Stomach (tissue), 9 donors: ENCODE measurements around the gene SLC25A4. TPM values are rescaled to one million over a fixed set of nuclear protein-coding genes. Genes with fewer than 3 reads are reported as not detected.
A peak's percentile ranks its signal among the peaks of the same experiment; 100 is the strongest.

Experiments
- DNase-seq, 2 donors: peaks; one replicate each; pipeline versions ENCODE4 v3.0.0 to v3.0.0-alpha.2; 2013 to 2019
- H3K27ac ChIP-seq, 5 donors: fragments of 200-600 bp in 4 of 5; sonication (generic) in 4 of 5; one replicate each; pipeline ENCODE4 v1.5.1; 2013 to 2019; ENCODE audit warnings: mild to moderate bottlenecking in 1 of 5, moderate library complexity in 1 of 5
- H3K27me3 ChIP-seq, 3 donors: fragments of 200-600 bp; sonication (generic); one replicate each; pipeline ENCODE4 v1.5.1; 2017 to 2019; ENCODE audit warnings: mixed run types in 1 of 3
- H3K36me3 ChIP-seq, 4 donors: fragments of 200-600 bp; sonication (generic); 1 replicate in 3 of 4; 2 replicates in 1 of 4; pipeline ENCODE4 v1.5.1; 2016 to 2019
- H3K4me1 ChIP-seq, 4 donors: fragments of 200-600 bp; sonication (generic); one replicate each; pipeline ENCODE4 v1.5.1; 2016 to 2019
- H3K4me3 ChIP-seq, 4 donors: fragments of 200-600 bp; sonication (generic) in 3 of 4; one replicate each; pipeline ENCODE4 v1.5.1; 2016 to 2019; ENCODE audit warnings: mild to moderate bottlenecking in 1 of 4
- H3K9me3 ChIP-seq, 4 donors: fragments of 200-600 bp; sonication (generic); one replicate each; pipeline ENCODE4 v1.5.1; 2016 to 2019
- CTCF ChIP-seq, 7 experiments: fragments of 450-650 bp in 4 of 7; fragments of 200-600 bp in 3 of 7; sonication (generic) in 3 of 7; IDR thresholded peaks; one replicate each; pipeline ENCODE4 v1.5.1; 2016 to 2019; ENCODE audit warnings: antibody characterized with exemption in 7 of 7, control low read depth in 2 of 7, mild to moderate bottlenecking in 1 of 7
- EP300 ChIP-seq: sonication (generic); formaldehyde crosslinking; IDR thresholded peaks from one replicate; pipeline ENCODE4 v1.6.1; 2017; ENCODE audit warnings: antibody characterized with exemption
- POLR2A ChIP-seq, 4 donors: fragments of 450-650 bp; IDR thresholded peaks; one replicate each; pipeline ENCODE4 v1.6.1; 2016; ENCODE audit warnings: antibody characterized with exemption in 4 of 4, control low read depth in 2 of 4, mild to moderate bottlenecking in 1 of 4, moderate library complexity in 1 of 4
- POLR2AphosphoS5 ChIP-seq, 3 donors: sonication (generic); formaldehyde crosslinking; IDR thresholded peaks; one replicate each; pipeline ENCODE4 v1.6.1; 2016; ENCODE audit warnings: antibody characterized with exemption in 3 of 3
- WGBS, 5 donors: extraction: QIAGEN DNeasy Blood & Tissue Kit in 3 of 5; methylation state at CpG; one replicate each; pipeline versions ENCODE4 v1.1.5 to v1.1.7; 2013 to 2018; 5-methylcytosine and 5-hydroxymethylcytosine counted together
- intact Hi-C: fragments of 100-400 bp; cut with DNase I; formaldehyde crosslinking; loops from one replicate; pipeline ENCODE4 v1.15.1; 2023; ENCODE audit warnings: low total_unique reads
- polyA plus RNA-seq, 3 donors: library from polyadenylated mRNA; stranded (reverse); fragments of 200-250 nt; gene quantifications; one replicate each; pipeline ENCODE4 v1.2.3, GENCODE V29; 2013
- total RNA-seq, 5 donors: library from RNA; depleted of rRNA; stranded (reverse); fragments of >200 nt; gene quantifications; one replicate each; pipeline versions ENCODE4 v1.1.0 to v1.2.3, GENCODE V29; 2014 to 2016
- donor health status: healthy with polysubstance abuse.
- donor health status: Bipolar disorder and iron deficiency.
- donor health status: healthy.

The SLC25A4 gene
- total and polyA plus RNA-seq, 8 donors: 10.7 to 140 (median 43.1) TPM

GRCh38 chr4:185109736-185110135 is 33.3 kb upstream of the SLC25A4 start:
- no peaks in the 10 kb centered on the region for H3K9me3 ChIP-seq
- TF ChIP-seq POLR2AphosphoS5 (IDR thresholded peaks at IDR 0.05) (no peak), EP300 (no peak), POLR2A (IDR thresholded peaks at IDR 0.05) (no peak), CTCF (IDR thresholded peaks at IDR 0.05) (no peak)
- no peak for DNase-seq
- peaks cover 19 to 55% (median 41%) of the 10 kb centered on the region in 4 donors for H3K4me1 ChIP-seq
- peak overlapping the region; percentile 47 to 83 (median 80) for H3K27ac ChIP-seq
- H3K27me3 ChIP-seq: no peaks in the 10 kb centered on the region
- H3K36me3 ChIP-seq: no peaks in the 10 kb centered on the region
- H3K4me3 ChIP-seq: no peak overlapping the region
- intact Hi-C loops: no loop called here

DNA sequence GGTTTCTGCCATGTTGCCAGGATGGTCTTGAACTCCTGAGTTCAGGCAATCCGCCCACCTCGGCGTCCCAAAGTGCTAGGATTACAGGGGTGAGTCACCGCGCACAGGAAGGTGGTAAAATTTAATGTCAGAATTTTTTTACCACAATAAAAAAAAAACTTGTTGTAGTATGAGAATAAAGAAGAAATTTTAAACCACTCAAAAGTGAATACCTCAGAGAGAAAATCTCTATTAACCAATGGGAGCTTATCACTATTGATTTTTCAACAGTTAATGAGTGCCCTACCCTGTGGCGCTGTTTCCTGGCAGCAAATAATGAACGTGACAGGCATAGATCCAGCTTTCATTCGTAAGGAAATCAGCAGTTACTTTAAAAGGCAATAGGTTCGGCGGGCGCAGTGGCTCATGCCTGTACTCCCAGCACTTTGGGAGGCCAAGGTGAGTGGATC is 32.7 kb upstream of the SLC25A4 start:
- H3K9me3 ChIP-seq: no peaks in the 10 kb centered on the region
- intact Hi-C loops: no loop called here
- H3K27me3 ChIP-seq: no peaks in the 10 kb centered on the region
- H3K36me3 ChIP-seq: no peaks in the 10 kb centered on the region
- TF ChIP-seq POLR2A (IDR thresholded peaks at IDR 0.05) (no peak), EP300 (no peak), POLR2AphosphoS5 (IDR thresholded peaks at IDR 0.05) (peak in 2 of 3 donors; percentile 16 to 56)
- H3K27ac ChIP-seq: peak overlapping the region; percentile 63 to 83 (median 80)
- peaks cover 19 to 58% (median 41%) of the 10 kb centered on the region in 4 donors for H3K4me1 ChIP-seq
- DNase-seq: peak; percentile 35 to 76
- no peak overlapping the region for H3K4me3 ChIP-seq
- WGBS, 5 donors: 39 to 67% (median 48%) methylated on average over 11 of the region's 11 CpGs

DNA sequence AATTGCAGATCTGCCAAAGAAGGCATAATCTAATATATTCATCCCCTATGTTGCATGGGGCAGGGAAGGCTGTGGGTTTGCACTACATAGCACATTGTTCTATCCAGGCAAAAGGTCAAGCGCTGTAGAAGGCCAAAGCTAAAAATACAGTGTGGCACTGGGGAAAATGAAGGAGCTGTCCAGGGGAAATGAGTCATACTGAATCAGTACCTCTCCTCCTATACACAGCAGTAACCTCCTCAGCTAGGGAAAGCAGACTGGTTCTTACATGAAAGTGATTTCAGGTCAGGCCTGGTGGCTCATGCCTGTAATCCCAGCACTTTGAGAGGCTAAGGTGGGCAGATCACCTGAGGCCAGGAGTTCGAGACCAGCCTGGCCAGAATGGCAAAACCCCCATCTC is 31.0 kb upstream of the SLC25A4 start:
- peak; percentile 58 to 76 for DNase-seq
- Histone ChIP-seq H3K27me3 (no peaks in the 10 kb centered on the region), H3K27ac (peak overlapping the region; percentile 47 to 83 (median 80)), H3K36me3 (no peaks in the 10 kb centered on the region), H3K9me3 (no peaks in the 10 kb centered on the region), H3K4me1 (peaks cover 19 to 68% (median 46%) of the 10 kb centered on the region in 4 donors), H3K4me3 (no peak overlapping the region)
- TF ChIP-seq POLR2A (IDR thresholded peaks at IDR 0.05) (no peak), CTCF (IDR thresholded peaks at IDR 0.05) (no peak), POLR2AphosphoS5 (IDR thresholded peaks at IDR 0.05) (peak; percentile 59 to 89 (median 70))
- intact Hi-C loops: no loop called here
- WGBS, 5 donors: 51 to 75% (median 65%) methylated on average over 2 of the region's 2 CpGs

DNA sequence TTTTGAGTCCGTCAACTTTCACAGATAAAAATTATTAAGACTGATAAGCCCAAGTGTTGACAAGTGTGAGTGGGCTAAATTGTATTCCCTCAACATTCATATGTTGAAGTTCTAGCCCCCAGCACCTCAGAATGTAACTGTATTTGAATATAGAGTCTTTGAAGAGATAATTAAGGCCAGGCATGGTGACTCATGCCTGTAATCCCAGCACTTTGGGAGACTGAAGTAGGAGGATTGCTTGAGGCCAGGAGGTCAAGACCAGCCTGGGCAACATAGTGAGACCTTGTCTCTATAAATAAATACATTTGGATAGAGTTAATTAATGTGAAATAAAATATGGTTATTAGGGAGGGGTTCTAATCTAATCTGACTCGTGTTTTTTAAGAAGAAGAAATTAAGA is 29.7 kb upstream of the SLC25A4 start:
- Histone ChIP-seq H3K4me3 (no peak overlapping the region), H3K9me3 (no peaks in the 10 kb centered on the region), H3K4me1 (peaks cover 19 to 61% (median 42%) of the 10 kb centered on the region in 4 donors), H3K27me3 (no peaks in the 10 kb centered on the region), H3K36me3 (no peaks in the 10 kb centered on the region), H3K27ac (peak overlapping the region in 3 of 5 donors; percentile 80 to 83 (median 82))
- intact Hi-C loops: no loop called here
- TF ChIP-seq CTCF (IDR thresholded peaks at IDR 0.05) (no peak), EP300 (no peak), POLR2AphosphoS5 (IDR thresholded peaks at IDR 0.05) (no peak)
- 43 to 70% (median 54%) methylated on average over 2 of the region's 2 CpGs for WGBS, 5 donors
- DNase-seq: no peak

- H3K27ac ChIP-seq: peak overlapping the region; percentile 45 to 63 (median 62)
- H3K9me3 ChIP-seq: no peaks in the 10 kb centered on the region
- TF ChIP-seq POLR2AphosphoS5 (IDR thresholded peaks at IDR 0.05): peak; percentile 63 to 87 (median 66)
- no peak for TF ChIP-seq EP300
- no peak for TF ChIP-seq CTCF (IDR thresholded peaks at IDR 0.05)
- no peak for TF ChIP-seq POLR2A (IDR thresholded peaks at IDR 0.05)
- no peaks in the 10 kb centered on the region for H3K36me3 ChIP-seq
- peak; percentile 82 to 89 for DNase-seq
- intact Hi-C loops: no loop called here
- no peaks in the 10 kb centered on the region for H3K27me3 ChIP-seq
- 11 to 20% (median 16%) methylated on average over 9 of the region's 9 CpGs for WGBS, 5 donors
- no peak overlapping the region for H3K4me3 ChIP-seq
- H3K4me1 ChIP-seq: peaks cover 6 to 39% (median 22%) of the 10 kb centered on the region in 4 donors
These were observed 27.2 kb upstream of the SLC25A4 start for GRCh38 chr4:185115827-185116232.
